Keratinocyte (primary cell): Measurements from ENCODE around the gene CEP95. TPM values are rescaled to one million over a fixed set of nuclear protein-coding genes. Genes with fewer than 3 reads are reported as not detected.
A peak's percentile ranks its signal among the peaks of the same experiment; 100 is the strongest.

Source experiments
- DNase-seq: peaks from one replicate; pipeline ENCODE4 v3.0.0-alpha.2; 2011; ENCODE audit warnings: low read depth, missing footprints, low spot score
- FAIRE-seq: peaks from 2 replicates; lab custom pipeline; 2011; peaks lifted over from hg19 to GRCh38; lab: Jason Lieb, UNC
- H2AFZ ChIP-seq: 2 replicates; pipeline ENCODE4 v1.6.0; 2012; ENCODE audit warnings: low read length, control low read depth, inconsistent platforms; ENCODE audit not compliant: control insufficient read depth
- H3K27ac ChIP-seq: 2 replicates; pipeline ENCODE4 v1.5.1; 2011; ENCODE audit warnings: low read length; ENCODE audit not compliant: control insufficient read depth, insufficient read depth
- H3K27me3 ChIP-seq: 3 replicates; pipeline ENCODE4 v1.6.0; 2011; ENCODE audit warnings: low read length; ENCODE audit not compliant: control insufficient read depth, insufficient read depth; ENCODE audit errors: extremely low read depth
- H3K36me3 ChIP-seq, 2 experiments: 2 replicates in 1 of 2; 3 replicates in 1 of 2; pipeline ENCODE4 v1.5.1; 2011; ENCODE audit warnings: low read length in 2 of 2, mild to moderate bottlenecking in 1 of 2; ENCODE audit not compliant: control insufficient read depth in 2 of 2, insufficient read depth in 2 of 2; ENCODE audit errors: extremely low read depth in 1 of 2
- H3K4me1 ChIP-seq: 3 replicates; pipeline ENCODE4 v1.5.1; 2011; ENCODE audit warnings: low read length; ENCODE audit not compliant: control insufficient read depth, insufficient read depth; ENCODE audit errors: extremely low read depth
- H3K4me2 ChIP-seq: 3 replicates; pipeline ENCODE4 v1.6.0; 2011; ENCODE audit warnings: low read depth, low read length; ENCODE audit not compliant: control insufficient read depth, insufficient read depth; ENCODE audit errors: extremely low read depth
- H3K4me3 ChIP-seq, 3 experiments: fragments of 200-600 bp in 1 of 3; sonication (generic) in 1 of 3; 2 replicates in 2 of 3; 3 replicates in 1 of 3; pipeline ENCODE4 v1.5.1; 2011 to 2016; ENCODE audit warnings: low read length in 3 of 3, mild to moderate bottlenecking in 3 of 3, control low read depth in 2 of 3, inconsistent platforms in 1 of 3, low read depth in 1 of 3, mixed read lengths in 1 of 3, mixed run types in 1 of 3, moderate library complexity in 1 of 3; ENCODE audit not compliant: control insufficient read depth in 2 of 3, insufficient read depth in 2 of 3; ENCODE audit errors: extremely low read depth in 1 of 3
- H3K79me2 ChIP-seq: 2 replicates; pipeline ENCODE4 v1.6.0; 2012; ENCODE audit warnings: low read length; ENCODE audit not compliant: control insufficient read depth, insufficient read depth
- H3K9ac ChIP-seq: 3 replicates; pipeline ENCODE4 v1.6.0; 2011; ENCODE audit warnings: low read length; ENCODE audit not compliant: control insufficient read depth, insufficient read depth; ENCODE audit errors: extremely low read depth
- H3K9me1 ChIP-seq: 3 replicates; pipeline ENCODE4 v1.6.0; 2011; ENCODE audit warnings: low read length; ENCODE audit not compliant: control insufficient read depth, insufficient read depth; ENCODE audit errors: extremely low read depth
- H3K9me3 ChIP-seq: 2 replicates; pipeline ENCODE4 v1.5.1; 2012; ENCODE audit warnings: low read depth, low read length; ENCODE audit not compliant: control insufficient read depth
- H4K20me1 ChIP-seq: 3 replicates; pipeline ENCODE4 v1.6.0; 2011; ENCODE audit warnings: low read length; ENCODE audit not compliant: control insufficient read depth, insufficient read depth; ENCODE audit errors: extremely low read depth
- EZH2 ChIP-seq: IDR thresholded peaks from one replicate; pipeline ENCODE4 v1.6.1; 2012; ENCODE audit warnings: inconsistent platforms, mild to moderate bottlenecking, low read length, moderate library complexity
- dilution Hi-C: fragments of 300-500 bp; cut with MboI; formaldehyde crosslinking; loops from one replicate; pipeline ENCODE4 v1.7.0; 2020; ENCODE audit warnings: low sequenced_read_pairs; ENCODE audit not compliant: extremely low pct_ligation_motif_present
- polyA plus RNA-seq, 5 experiments: library from polyadenylated mRNA; depleted of rRNA in 3 of 5; stranded (reverse) in 3 of 5; stranded (forward) in 1 of 5; unstranded in 1 of 5; fragments of >200 nt; gene quantifications; 1 replicate in 1 of 5; 2 replicates in 3 of 5; 3 replicates in 1 of 5; pipeline versions ENCODE4 v1.2.1 to v1.2.3, GENCODE V29; 2011 to 2012; ENCODE audit warnings: missing spikeins in 2 of 5, low read depth in 1 of 5, low replicate concordance in 1 of 5
- TF ChIP-seq, protein P1 (sequence below), 3 experiments: IDR thresholded peaks in 1 of 3; conservative IDR thresholded peaks in 1 of 3; optimal IDR thresholded peaks in 1 of 3; 2 replicates in 2 of 3; 3 replicates in 1 of 3; pipeline versions ENCODE3 to v1.5.1; 2011; ENCODE audit warnings: low read length in 3 of 3, mild to moderate bottlenecking in 3 of 3, moderate library complexity in 2 of 3, control low read depth in 1 of 3, inconsistent platforms in 1 of 3; ENCODE audit not compliant: insufficient read depth in 2 of 3; ENCODE audit errors: extremely low read depth in 1 of 3

Gene CEP95
- polyA plus RNA-seq, 1 donor (not counting 4 experiments of a cell fraction or from before 2014, with no cell fraction given): 31.6 TPM

DNA sequence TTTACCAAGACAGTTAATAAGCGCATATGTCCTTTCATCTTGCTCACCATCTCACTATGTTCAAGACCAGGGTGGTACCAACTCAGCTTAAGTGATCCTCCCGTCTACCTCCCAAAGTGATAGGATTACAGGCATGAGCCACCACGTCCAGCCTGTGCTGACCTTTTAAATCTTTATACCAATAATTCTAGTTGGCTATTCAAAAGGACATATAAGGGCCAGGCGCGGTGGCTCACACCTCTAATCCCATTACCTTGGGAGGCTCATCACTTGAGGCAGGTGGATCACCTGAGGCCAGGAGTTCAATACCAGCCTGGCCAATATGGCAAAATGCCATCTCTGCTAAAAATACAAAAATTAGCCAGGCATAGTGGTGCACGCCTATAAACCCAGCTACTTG, 2.4 kb downstream of the CEP95 start:
- no peak for FAIRE-seq
- H3K4me1 ChIP-seq: peaks cover 14% of the 10 kb centered on the region
- no peak overlapping the region for H3K9ac ChIP-seq
- H3K27me3 ChIP-seq: no peaks in the 10 kb centered on the region
- H3K27ac ChIP-seq: no peak overlapping the region
- peak overlapping the region; percentile 2 for H3K4me2 ChIP-seq
- H3K36me3 ChIP-seq: peaks cover 3 to 43% of the 10 kb centered on the region in 2 experiments
- no peaks in the 10 kb centered on the region for H3K9me1 ChIP-seq
- no peak overlapping the region for H2AFZ ChIP-seq
- peaks cover 14% of the 10 kb centered on the region for H4K20me1 ChIP-seq
- no peak overlapping the region for H3K4me3 ChIP-seq
- peaks cover 61% of the 10 kb centered on the region for H3K79me2 ChIP-seq
- DNase-seq: no peak
- no peaks in the 10 kb centered on the region for H3K9me3 ChIP-seq
- TF ChIP-seq, protein P1, sequence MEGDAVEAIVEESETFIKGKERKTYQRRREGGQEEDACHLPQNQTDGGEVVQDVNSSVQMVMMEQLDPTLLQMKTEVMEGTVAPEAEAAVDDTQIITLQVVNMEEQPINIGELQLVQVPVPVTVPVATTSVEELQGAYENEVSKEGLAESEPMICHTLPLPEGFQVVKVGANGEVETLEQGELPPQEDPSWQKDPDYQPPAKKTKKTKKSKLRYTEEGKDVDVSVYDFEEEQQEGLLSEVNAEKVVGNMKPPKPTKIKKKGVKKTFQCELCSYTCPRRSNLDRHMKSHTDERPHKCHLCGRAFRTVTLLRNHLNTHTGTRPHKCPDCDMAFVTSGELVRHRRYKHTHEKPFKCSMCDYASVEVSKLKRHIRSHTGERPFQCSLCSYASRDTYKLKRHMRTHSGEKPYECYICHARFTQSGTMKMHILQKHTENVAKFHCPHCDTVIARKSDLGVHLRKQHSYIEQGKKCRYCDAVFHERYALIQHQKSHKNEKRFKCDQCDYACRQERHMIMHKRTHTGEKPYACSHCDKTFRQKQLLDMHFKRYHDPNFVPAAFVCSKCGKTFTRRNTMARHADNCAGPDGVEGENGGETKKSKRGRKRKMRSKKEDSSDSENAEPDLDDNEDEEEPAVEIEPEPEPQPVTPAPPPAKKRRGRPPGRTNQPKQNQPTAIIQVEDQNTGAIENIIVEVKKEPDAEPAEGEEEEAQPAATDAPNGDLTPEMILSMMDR (optimal IDR thresholded peaks at IDR 0.05 in 1 of 3, IDR thresholded peaks at IDR 0.05 in 1 of 3, conservative IDR thresholded peaks at IDR 0.05 in 1 of 3; ENCODE audit: extremely low read depth in 1 of 3, insufficient read depth in 2 of 3, low read length in 3 of 3): no peak
- no peak for TF ChIP-seq EZH2
- dilution Hi-C loops: no loop called here

DNA sequence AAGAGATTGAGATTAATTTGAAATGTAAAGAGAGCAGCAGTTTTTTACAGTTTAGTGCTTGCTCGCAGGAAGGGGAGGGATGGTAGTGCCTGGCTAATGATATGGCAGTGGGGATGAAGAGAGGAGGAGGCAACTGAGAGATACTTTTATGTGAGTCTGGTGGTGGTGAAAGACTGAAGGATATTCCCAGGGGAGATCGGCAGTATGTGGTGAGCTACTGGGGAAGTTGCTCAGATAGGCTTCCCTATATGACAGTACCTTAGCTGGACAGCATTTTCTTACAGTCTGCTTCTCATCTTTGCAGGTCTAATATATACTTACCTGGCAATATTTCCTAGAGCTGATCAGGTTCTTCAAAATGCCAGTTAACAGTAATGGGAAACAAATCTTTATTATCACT, 8.6 kb downstream of the CEP95 start:
- Histone ChIP-seq H3K36me3 (peaks cover 14 to 46% of the 10 kb centered on the region in 2 experiments), H3K9ac (no peak overlapping the region), H4K20me1 (no peaks in the 10 kb centered on the region), H3K27ac (no peak overlapping the region), H3K79me2 (peaks cover 13% of the 10 kb centered on the region), H3K4me1 (no peaks in the 10 kb centered on the region), H3K4me2 (no peak overlapping the region), H3K9me3 (no peaks in the 10 kb centered on the region), H3K4me3 (no peak overlapping the region), H3K27me3 (no peaks in the 10 kb centered on the region), H3K9me1 (no peaks in the 10 kb centered on the region), H2AFZ (no peak overlapping the region)
- DNase-seq (no peak), FAIRE-seq (no peak)
- dilution Hi-C loops: no loop called here
- TF ChIP-seq EZH2: no peak
- TF ChIP-seq, protein P1 (optimal IDR thresholded peaks at IDR 0.05 in 1 of 3, IDR thresholded peaks at IDR 0.05 in 1 of 3, conservative IDR thresholded peaks at IDR 0.05 in 1 of 3; ENCODE audit: extremely low read depth in 1 of 3, insufficient read depth in 2 of 3, low read length in 3 of 3): no peak
